Measurements from ENCODE around the gene LANCL3.

Gene LANCL3

GRCh38 chrX:37712458-37712857 lies 141.0 kb downstream of the LANCL3 start:
- TF ChIP-seq CTCF (IDR thresholded peaks at IDR 0.05; ENCODE audit: extremely low read depth, missing control alignments), result no peak
- DNase-seq (ENCODE audit: low spot score), result no peak

GRCh38 chrX:37714479-37714878 lies 143.0 kb downstream of the LANCL3 start:
- no peak for TF ChIP-seq CTCF (IDR thresholded peaks at IDR 0.05; ENCODE audit: extremely low read depth, missing control alignments)
- no peak for DNase-seq (ENCODE audit: low spot score)

GRCh38 chrX:37716602-37717001 lies 145.1 kb downstream of the LANCL3 start:
- TF ChIP-seq CTCF (IDR thresholded peaks at IDR 0.05; ENCODE audit: extremely low read depth, missing control alignments), result no peak
- DNase-seq (ENCODE audit: low spot score), result no peak

GRCh38 chrX:37717708-37718107 lies 146.2 kb downstream of the LANCL3 start:
- no peak for TF ChIP-seq CTCF (IDR thresholded peaks at IDR 0.05; ENCODE audit: extremely low read depth, missing control alignments)
- no peak for DNase-seq (ENCODE audit: low spot score)

- TF ChIP-seq CTCF (IDR thresholded peaks at IDR 0.05; ENCODE audit: extremely low read depth, missing control alignments), result no peak
- DNase-seq (ENCODE audit: low spot score), result no peak
These were observed 151.1 kb downstream of the LANCL3 start for GRCh38 chrX:37722595-37722994.

- TF ChIP-seq CTCF (IDR thresholded peaks at IDR 0.05; ENCODE audit: extremely low read depth, missing control alignments), result no peak
- DNase-seq (ENCODE audit: low spot score), result no peak
These were observed 154.9 kb downstream of the LANCL3 start for GRCh38 chrX:37726346-37726745.
